Right kidney (tissue), 1 donor: Measurements from ENCODE around the gene OR7G1.
"Not testable (repeated sequence)": the region's sequence is repeated elsewhere in the genome, so short reads cannot be mapped to it uniquely, and the experiment has no call there.

Experiments
- DNase-seq: peaks from one replicate; pipeline ENCODE4 v3.0.0-alpha.2; 2016

OR7G1 gene

DNA sequence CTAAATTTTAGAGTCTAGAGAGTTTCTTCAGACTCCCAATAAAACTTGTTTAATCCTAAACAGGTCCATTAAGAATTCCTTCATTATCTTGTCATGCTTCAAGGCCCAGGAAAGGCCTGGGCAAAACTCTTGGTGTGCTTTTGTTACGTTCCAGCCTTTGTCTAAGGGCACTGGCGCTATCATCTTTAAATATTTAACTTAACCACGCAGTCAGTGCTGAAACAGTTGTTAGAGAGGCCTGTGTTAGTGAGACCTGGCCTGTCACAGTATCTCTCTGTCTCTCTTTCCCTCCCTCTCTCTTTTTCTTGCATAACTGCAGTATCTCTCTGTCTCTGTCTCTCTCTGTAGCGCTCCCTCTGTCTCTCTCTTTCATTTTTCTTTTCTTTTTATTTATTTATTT lies 36.9 kb downstream of the OR7G1 start:
- no peak for DNase-seq

DNA sequence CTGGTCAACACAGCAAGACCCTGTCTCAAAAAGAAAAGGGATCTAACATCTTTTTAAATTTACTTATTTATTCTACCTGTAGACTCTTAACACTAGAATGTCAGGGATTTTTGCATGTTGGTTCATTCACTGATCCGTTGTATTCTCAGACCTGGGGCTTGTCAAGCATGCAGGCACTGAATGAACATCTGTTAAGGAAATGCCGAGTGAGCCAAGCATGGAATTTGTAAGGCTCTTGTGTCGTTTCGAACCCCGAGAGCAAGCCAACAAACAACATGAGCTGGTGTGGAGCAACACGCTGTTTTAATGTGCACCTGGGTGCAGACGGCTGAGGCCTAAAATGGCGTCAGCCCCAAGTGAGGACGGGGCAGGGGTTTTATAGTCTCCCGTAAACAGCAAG lies 38.7 kb downstream of the OR7G1 start:
- DNase-seq = no peak

DNA sequence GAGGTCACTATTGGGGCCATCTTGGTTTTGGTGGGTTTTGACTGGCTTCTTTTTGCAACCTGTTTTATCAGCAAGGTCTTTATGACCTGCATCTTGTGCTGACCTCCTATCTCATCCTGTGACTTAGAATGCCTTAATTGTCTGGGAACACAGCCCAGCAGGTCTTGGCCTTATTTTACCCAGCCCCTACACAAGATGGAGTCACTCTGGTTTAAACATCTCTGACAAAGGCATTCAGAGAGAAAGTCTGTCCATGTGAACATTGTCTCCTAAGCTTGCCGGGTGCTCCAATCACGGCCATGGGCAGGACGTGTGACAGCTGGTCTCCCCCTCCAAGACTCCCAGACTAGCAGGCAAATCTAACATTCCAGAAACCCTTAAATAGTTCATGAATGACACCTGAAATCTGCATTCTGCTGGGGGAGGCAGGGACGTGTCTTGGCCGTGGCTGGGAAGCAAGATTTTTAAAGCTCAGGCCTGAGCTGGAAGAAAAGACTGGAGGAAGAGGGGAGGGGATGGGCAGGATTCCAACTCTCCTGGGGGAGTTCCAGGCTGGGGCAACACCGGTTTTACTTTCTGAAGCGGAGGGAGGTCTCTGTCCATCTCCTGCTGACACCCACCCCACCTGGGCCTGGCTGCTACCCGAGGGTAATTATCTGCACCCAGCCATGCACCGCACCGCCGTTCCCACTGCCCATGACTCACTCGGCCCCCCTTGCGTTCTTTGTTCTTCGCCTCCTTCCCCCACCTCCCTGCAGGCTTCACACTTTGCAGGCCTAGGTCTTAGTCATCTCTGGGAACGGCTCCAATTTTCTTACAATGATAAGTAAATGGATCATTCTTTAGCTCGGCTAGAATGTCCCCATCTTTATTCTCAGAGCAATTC lies 40.3 kb downstream of the OR7G1 start:
- DNase-seq = peak; percentile 63

DNA sequence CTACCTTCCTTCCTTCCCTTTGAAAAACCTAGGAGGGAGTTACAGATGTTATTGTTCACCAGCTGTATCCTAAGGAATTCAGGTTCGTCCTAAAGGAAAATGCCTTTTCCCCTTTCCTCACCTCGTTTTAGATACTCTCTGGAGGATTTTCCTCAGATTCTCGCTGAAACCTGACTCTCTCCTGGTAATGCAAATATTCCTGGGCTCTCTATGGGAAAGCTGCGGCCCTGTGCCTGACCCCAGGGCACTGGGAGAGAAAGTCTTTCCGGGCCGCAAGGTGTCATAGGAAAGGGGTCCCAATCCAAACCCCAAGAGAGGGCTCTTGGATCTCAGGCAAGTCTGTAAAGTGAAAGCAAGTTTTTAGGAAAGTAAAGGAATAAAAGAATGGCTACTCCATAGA lies 41.8 kb downstream of the OR7G1 start:
- DNase-seq = no peak

DNA sequence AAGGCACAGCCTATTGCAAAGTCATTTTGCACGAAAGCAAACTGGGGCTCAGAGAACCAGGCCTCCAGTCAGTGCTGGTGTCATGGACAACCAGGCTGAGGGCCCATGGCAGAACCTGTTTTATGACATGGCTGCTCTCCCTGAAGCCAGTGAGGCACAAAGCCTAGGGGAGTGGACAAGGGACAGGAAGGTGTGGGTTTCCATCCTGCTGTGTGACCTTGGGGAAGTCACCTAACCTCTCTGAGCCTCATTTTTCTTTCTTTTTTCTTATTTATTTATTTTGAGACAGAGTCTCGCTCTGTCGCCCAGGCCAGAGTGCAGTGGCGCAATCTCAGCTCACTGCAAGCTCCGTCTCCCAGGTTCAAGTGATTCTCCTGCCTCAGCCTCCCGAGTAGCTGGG lies 43.8 kb downstream of the OR7G1 start:
- not testable (repeated sequence) for DNase-seq

DNA sequence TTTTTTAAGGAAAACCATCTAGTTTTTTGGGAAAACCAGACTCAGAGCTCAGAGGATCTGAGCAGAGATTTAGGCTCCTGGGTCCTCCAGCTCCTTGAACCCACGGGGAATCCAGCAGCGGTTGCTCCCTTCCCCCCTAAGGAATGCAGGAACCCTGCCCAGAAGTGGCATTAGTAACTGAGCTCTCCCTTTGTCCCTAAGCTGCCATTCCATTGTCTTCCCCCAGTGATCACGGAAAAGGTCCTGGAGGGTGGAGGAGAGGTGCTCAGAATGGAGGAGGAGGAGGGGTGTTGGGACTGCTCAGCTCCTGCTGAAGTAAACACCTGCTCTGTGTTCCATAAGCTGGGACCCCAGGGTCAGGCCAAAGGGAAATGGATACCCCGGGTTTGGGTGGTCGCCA lies 45.5 kb downstream of the OR7G1 start:
- DNase-seq = no peak

DNA sequence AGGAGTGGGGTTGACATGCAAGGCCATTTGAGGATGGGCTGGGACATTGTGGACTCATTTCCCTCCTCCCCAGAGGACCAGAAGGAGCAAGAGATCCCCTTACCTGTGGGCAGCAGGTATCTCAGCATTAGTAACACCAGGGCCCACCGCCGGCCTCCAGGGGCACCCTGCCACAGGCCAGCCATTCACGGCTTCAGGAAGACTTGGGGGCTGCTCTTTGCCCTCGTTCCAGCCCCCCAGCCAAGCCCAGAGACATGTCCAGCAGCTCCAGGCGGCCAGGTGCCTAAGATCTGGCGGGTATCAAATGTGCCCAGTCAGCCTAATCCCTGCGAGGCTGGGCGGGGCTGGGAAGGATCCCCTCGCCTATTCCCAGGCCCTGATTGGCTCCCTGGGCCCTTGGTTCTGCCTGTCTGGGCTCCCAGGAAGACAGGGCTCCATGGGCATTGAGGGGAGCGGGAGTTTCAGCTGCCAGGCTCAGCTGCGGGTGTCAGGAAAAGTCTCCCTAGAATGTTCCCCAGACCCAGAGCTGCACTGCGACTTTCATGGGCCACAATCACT lies 50.0 kb downstream of the OR7G1 start:
- DNase-seq = no peak
